Ecto neural progenitor cell (in vitro differentiated cells): ENCODE results near the gene AVPR2.

Source experiments
- DNase-seq: peaks from one replicate; pipeline ENCODE4 v3.0.0-alpha.2; 2018; ENCODE audit warnings: low spot score

AVPR2 gene

GRCh38 chrX:153903991-153904957, at the start of gene AVPR2:
Gene AVPR2 (plus strand): TSS chrX:153904673. CDS start chrX:153905146, 473 bp downstream.
- no peak for DNase-seq

- DNase-seq: no peak
Observed at GRCh38 chrX:153854702-153855101, 49.8 kb upstream of the AVPR2 start.

DNA sequence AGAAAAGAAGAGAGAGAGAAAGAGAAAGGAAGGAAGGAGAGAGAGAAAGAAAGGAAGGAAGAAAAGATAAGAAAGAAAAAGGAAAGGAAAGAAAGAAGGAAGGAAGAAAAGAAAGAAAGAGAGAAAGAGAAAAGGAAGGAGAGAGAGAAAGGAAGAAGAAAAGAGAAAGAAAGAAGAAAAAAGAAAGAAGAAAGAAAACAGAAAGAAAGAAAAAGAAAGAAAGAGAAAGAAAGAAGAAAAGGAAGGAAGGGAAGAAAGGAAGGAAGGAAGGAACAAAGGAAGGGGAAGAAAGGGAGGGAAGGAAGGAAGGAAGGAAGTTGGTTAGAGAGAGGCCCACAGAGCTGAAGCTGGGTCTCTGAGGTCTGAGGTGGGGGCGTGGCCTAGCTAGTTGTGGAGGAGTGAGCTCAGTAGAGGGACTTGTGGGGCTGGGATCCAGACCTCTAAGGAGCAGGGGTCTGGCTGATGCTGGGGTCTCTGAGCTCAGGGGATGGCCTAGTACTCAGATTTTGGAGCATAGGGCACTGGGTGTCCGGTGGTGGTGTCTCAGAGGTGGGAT, 47.0 kb upstream of the AVPR2 start:
- no peak for DNase-seq

GRCh38 chrX:153861151-153861550, 43.3 kb upstream of the AVPR2 start:
- no peak for DNase-seq

GRCh38 chrX:153861733-153862310, 42.7 kb upstream of the AVPR2 start:
- DNase-seq: no peak

- no peak for DNase-seq
Observed at GRCh38 chrX:153862369-153863250, 41.9 kb upstream of the AVPR2 start.

DNA sequence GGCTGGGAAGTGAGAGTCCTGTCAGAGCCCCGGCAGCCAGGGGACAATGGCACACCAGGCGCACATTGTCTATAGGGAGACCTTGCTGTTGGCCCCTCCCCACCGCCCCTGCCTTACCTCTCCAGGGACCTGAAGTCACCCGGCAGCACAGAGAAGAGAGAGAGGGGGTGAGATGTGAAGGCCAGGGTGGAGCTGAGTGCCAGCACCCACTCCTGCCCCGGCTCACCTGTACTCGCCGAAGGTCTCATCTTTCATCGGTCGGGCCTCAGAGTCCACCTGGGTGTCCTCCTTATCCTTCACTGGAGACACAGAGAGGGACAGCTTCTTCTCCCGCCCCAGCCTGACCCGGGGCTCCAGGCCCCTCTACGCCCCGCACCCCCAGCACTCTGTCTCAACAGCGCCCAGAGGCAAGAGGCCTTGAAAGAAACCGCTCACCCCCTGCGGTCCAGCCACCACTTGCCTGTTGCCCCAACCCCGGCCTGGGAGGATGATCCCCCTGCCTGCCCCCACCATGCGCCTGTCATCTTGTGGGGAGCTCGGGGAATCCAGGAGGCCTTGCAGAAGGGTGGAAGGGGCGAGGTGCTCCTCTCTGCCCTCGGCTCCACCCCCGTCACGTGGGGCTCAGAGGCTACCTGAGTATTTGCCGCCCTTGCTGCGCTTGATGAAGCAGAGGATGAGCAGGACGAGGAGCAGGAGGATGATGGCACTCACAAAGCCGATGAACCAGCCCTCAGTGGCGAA, 41.1 kb upstream of the AVPR2 start:
- DNase-seq: no peak

- DNase-seq: no peak
Observed at GRCh38 chrX:153864101-153864500, 40.4 kb upstream of the AVPR2 start.

DNA sequence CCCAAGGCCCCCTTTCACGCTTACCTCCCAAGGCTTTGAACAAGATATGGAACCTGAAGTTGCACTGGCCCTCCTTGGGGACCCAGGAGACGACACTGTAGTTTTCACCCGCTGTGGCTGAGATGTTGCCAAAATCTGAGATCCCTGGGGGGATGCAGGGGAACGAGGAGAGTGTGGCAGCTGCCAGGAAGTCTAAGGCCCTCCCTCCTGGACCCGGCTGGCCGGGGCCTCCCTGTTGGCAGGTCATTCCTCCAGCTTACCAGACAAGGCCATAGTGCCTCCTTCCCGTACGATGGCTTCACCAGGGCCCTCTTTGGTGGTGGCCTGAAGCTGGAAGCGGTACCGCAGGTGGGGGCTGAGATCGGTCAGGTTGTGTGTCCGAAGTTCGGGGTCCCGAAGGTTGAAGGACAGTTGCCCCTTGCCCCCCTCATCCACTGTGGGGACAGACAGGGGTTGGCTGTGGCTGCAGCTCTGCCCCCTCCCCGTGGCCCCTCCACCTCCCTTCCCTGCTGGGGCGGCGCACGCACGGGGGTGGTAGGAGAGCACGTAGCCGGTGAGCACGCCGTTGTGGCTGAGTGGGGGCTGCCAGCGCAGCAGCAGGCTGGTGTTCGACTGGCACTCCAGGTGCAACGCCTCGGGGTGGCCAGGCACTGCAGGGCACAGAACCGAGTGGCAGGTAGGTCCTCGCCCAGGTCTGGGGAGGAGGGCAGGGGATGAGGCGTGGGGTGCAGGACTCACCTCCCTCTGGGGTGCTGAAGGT, 39.7 kb upstream of the AVPR2 start:
- no peak for DNase-seq

DNA sequence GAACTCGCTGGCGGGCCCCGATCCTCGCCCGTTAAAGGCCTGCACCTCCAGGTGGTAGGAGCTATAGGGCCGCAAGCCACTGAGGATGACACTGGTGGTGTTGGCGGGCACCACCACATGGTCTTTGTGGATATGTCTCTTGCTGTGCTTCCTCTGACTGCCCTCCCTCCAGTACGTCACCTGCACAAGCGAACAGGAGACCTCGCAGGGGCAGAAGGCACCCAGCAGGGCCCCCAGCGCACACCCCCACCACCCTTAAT, 39.2 kb upstream of the AVPR2 start:
- DNase-seq: no peak

DNA sequence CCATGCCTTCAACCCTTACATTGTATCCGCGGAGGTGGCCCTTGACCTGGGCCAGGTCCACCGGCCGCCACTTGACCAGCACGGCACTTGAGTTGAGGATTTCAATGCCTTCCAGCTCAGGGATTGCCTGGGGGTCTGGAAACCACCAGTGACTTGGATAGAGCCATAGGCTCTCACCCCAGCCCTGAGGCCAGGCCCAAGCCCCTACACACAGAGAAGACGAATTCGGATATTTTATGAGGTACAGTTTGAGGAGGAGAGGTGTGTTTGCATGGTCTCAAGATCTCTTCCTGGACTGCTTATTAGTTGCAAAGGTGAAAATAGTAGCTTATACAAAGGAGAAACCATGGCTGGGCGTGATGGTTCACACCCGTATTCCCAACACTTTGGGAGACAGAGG, 38.8 kb upstream of the AVPR2 start:
- DNase-seq: no peak

DNA sequence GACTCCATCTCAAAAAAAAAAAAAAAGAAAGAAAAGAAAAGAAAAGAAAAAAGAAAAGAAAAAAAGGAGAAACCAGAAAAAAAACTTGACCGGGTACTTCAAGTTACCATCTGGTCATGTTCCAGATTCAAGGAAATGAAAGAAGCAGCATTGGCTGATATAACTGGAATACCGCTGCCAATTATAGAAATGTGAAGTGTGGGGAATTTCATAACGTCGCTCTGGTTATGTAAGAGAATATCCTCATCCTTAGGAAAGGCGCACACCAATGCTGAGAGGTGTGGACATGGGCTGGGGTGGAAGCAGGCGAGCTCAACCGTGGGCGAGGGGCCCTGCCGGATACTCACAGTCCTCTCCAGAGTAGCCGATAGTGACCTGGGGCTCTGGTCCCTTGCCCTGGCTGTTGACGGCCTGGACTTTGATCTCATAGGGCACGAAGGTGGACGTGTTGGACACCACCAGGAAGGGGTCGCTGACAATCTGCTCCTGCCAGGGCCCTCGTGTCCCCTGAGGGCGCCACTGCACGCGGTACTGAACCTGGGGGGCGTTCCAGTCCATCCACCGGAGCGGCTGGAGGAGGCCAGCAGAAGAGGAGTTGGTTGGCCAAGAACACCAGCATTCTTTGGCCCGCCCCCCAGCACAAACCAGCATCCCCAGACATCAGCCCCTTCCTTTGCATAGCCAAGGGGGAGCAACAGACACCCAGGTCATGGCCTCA, 38.0 kb upstream of the AVPR2 start:
- no peak for DNase-seq

DNA sequence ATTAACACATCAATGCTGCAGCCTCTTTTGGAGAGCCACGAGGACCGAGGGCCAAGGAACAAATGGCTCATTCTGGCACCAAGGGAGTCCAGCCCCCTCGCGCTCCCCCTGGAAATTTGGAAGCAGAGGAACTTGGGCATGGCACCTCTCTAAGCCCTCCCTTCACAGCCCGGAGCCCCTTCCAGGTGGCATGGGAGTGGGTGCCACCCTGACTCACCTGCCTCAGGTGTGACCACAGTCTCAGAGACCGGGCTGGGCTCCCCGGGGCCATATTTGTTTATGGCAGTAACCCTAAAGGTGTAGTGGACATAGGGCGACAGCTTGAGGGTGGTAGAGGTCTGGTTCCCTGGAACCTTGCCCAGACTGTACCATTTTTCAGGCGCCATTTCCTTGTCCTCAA, 37.3 kb upstream of the AVPR2 start:
- no peak for DNase-seq

DNA sequence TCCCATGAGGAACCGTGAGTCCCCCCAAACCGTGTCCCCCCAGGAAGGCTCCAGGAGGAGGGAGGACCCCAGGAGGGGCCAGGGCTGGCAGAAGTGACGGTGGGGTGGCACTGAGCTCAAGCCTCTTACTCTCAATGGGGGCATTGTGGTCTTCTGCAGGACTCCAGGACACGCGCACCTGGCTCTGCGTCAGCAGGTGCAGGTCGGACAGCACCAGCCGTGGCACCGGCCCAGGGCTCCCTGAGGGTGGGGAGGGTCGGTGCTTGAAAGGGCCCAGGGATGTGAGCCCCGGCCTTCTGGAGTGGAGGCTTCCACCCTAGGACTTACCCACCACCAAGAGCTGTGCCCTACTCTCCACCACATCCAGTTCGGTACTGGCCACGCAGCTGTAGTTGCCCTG, 36.8 kb upstream of the AVPR2 start:
- DNase-seq: no peak

- DNase-seq: no peak
Observed at GRCh38 chrX:153868576-153869472, 35.6 kb upstream of the AVPR2 start.

GRCh38 chrX:153869473-153870287, 34.8 kb upstream of the AVPR2 start:
- no peak for DNase-seq

DNA sequence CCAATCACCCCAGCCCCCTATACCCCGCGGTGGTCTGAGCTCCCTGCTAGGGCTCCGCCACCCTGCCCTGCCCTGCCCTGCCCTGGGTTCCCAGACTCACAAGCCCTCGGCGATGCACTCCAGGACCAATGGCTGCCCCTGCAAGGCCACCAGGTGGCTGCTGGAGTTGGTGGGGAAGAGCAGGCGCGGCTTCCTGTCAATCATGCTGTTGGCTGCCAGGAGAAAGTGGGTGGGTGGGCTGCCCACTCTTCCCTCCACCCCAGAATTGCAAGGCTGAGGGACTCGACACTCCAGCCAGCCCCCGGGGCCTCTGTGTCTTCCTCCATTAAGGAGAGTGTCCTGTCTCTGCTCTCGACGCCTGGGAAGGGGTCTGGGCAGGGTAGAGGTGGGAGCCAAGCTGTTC, 34.2 kb upstream of the AVPR2 start:
- DNase-seq: no peak

DNA sequence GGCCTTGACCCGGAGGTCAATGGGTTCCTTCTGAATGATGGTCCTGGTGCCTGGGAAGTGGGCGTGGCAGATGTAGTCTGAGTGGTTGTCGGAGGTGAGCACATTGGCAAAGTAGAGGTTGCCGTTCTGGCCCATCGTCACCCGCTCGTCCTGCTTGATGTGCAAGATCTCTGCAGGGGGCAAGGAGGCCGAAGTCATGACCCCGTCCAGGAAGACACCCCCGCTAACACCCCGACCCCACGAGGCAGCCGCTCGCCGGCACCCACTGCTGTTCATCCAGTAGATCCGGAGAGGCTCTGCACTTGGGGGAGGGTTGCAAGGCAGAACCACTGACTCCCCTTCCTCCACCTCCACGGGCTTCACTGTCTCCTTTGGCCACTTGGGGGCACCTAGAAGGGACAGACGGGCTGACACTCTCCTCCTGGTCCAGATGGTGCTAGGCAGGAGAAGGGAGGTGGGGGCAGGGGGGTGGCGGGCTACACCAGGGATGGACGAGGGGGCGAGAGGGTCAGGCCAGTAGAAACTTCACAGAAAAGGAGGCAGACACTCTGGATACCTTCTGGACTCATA, 33.6 kb upstream of the AVPR2 start:
- no peak for DNase-seq
